Stimulated activated CD4-positive, alpha-beta T cell treated with anti-CD3 and anti-CD28 coated beads, Interleukin-2, amount 100 ng/mL, for 4 hours (primary cell): ENCODE measurements around the gene CTBP2.
"Not testable (repeated sequence)": the region's sequence is repeated elsewhere in the genome, so short reads cannot be mapped to it uniquely, and the experiment has no call there.

Experiments
- DNase-seq: peaks from one replicate; pipeline ENCODE4 v3.0.0-alpha.2; 2020; ENCODE audit warnings: low read depth

CTBP2 gene

GRCh38 chr10:125064681-125065492, 95.5 kb downstream of the CTBP2 start:
- DNase-seq, result no peak

- DNase-seq, result no peak
These were observed 97.0 kb downstream of the CTBP2 start for GRCh38 chr10:125063256-125063925.

GRCh38 chr10:125062914-125063230, 97.5 kb downstream of the CTBP2 start:
- DNase-seq, result no peak

GRCh38 chr10:125062227-125062913, 98.0 kb downstream of the CTBP2 start:
- DNase-seq, result no peak

GRCh38 chr10:125061557-125062226, 98.7 kb downstream of the CTBP2 start:
- DNase-seq, result no peak

GRCh38 chr10:125060826-125061556, 99.4 kb downstream of the CTBP2 start:
- DNase-seq, result no peak

- no peak for DNase-seq
These were observed 99.9 kb downstream of the CTBP2 start for GRCh38 chr10:125060482-125060825.

- no peak for DNase-seq
These were observed 100.3 kb downstream of the CTBP2 start for GRCh38 chr10:125060026-125060425.

GRCh38 chr10:125059348-125059747, 101.0 kb downstream of the CTBP2 start:
- not testable (repeated sequence) for DNase-seq

GRCh38 chr10:125057158-125058001, 103.0 kb downstream of the CTBP2 start:
- no peak for DNase-seq

GRCh38 chr10:125056161-125057132, 103.9 kb downstream of the CTBP2 start:
- no peak for DNase-seq

GRCh38 chr10:125055446-125055845, 104.9 kb downstream of the CTBP2 start:
- DNase-seq, result no peak

- no peak for DNase-seq
These were observed 105.6 kb downstream of the CTBP2 start for GRCh38 chr10:125054669-125055268.

- DNase-seq, result no peak
These were observed 106.1 kb downstream of the CTBP2 start for GRCh38 chr10:125054216-125054615.

GRCh38 chr10:125052146-125052545, 108.2 kb downstream of the CTBP2 start:
- DNase-seq, result no peak

- no peak for DNase-seq
These were observed 110.0 kb downstream of the CTBP2 start for GRCh38 chr10:125050383-125050782.

- DNase-seq, result no peak
These were observed 111.0 kb downstream of the CTBP2 start for GRCh38 chr10:125049216-125049881.

- DNase-seq, result peak; percentile 12
These were observed 112.1 kb downstream of the CTBP2 start for GRCh38 chr10:125048094-125048864.
